Muscle layer of colon (tissue), 2 donors: Measurements from ENCODE around the gene SERGEF.

Experiments
- H3K27ac ChIP-seq: one replicate; pipeline ENCODE4 v1.7.0; 2013; ENCODE audit warnings: low read depth, mild to moderate bottlenecking, low read length, moderate library complexity
- H3K27me3 ChIP-seq, 2 donors: one replicate each; pipeline ENCODE4 v1.7.0; 2013; ENCODE audit warnings: low read length in 2 of 2, mild to moderate bottlenecking in 2 of 2; ENCODE audit not compliant: insufficient read depth in 2 of 2, control insufficient read depth in 1 of 2
- H3K36me3 ChIP-seq: one replicate; pipeline ENCODE4 v1.7.0; 2013; ENCODE audit warnings: mild to moderate bottlenecking, low read length; ENCODE audit not compliant: insufficient read depth
- H3K4me1 ChIP-seq: one replicate; pipeline ENCODE4 v1.7.0; 2013; ENCODE audit warnings: mild to moderate bottlenecking, low read length; ENCODE audit not compliant: insufficient read depth
- H3K4me3 ChIP-seq, 2 donors: one replicate each; pipeline ENCODE4 v1.7.0; 2013; ENCODE audit warnings: low read length in 2 of 2, low read depth in 1 of 2, mild to moderate bottlenecking in 1 of 2, moderate library complexity in 1 of 2
- H3K9ac ChIP-seq: one replicate; pipeline ENCODE4 v1.7.0; 2013; ENCODE audit warnings: low read length
- H3K9me3 ChIP-seq: one replicate; pipeline ENCODE4 v1.7.0; 2013; ENCODE audit warnings: mild to moderate bottlenecking, low read length
- donor health status: abdominal sarcoma.
- donor health status: Adenocarcinoma of cecum.

Gene SERGEF

GRCh38 chr11:17991783-17992433, 20.9 kb downstream of the SERGEF start:
- H3K9ac ChIP-seq: no peak overlapping the region
- no peak overlapping the region for H3K27ac ChIP-seq
- no peaks in the 10 kb centered on the region for H3K4me1 ChIP-seq
- H3K27me3 ChIP-seq: no peaks in the 10 kb centered on the region
- peaks cover 32% of the 10 kb centered on the region for H3K36me3 ChIP-seq
- H3K4me3 ChIP-seq: no peak overlapping the region
- no peaks in the 10 kb centered on the region for H3K9me3 ChIP-seq

GRCh38 chr11:17989306-17989705, 23.5 kb downstream of the SERGEF start:
- Histone ChIP-seq H3K27me3 (no peaks in the 10 kb centered on the region), H3K36me3 (peaks cover 28% of the 10 kb centered on the region), H3K4me3 (no peak overlapping the region), H3K4me1 (peaks cover 8% of the 10 kb centered on the region), H3K9ac (no peak overlapping the region), H3K27ac (no peak overlapping the region), H3K9me3 (no peaks in the 10 kb centered on the region)

DNA sequence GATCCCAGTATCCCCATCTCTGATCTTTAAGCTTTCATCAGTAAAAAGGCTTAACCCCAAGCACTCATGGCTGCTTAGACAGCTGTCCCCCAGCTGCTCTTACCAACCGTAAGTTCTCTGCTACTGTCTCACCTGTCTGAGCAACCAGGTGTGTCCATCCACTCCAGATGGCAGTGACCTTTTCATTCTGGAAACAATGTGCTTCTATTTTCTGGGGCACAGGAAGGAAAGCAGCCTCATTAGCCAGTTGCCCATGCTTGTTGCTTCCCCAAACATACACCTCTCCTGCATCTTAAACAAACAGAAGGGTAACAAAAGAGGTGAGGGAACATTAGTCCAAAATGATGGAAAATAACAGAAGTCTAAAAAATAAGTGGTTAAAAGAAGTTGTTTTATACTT, 24.4 kb downstream of the SERGEF start:
- Histone ChIP-seq H3K9me3 (no peaks in the 10 kb centered on the region), H3K9ac (no peak overlapping the region), H3K36me3 (peaks cover 28% of the 10 kb centered on the region), H3K4me1 (peaks cover 8% of the 10 kb centered on the region), H3K4me3 (no peak overlapping the region), H3K27me3 (no peaks in the 10 kb centered on the region), H3K27ac (no peak overlapping the region)

GRCh38 chr11:17987826-17988225, 25.0 kb downstream of the SERGEF start:
- no peak overlapping the region for H3K27ac ChIP-seq
- no peak overlapping the region for H3K9ac ChIP-seq
- H3K4me1 ChIP-seq: peaks cover 8% of the 10 kb centered on the region
- no peaks in the 10 kb centered on the region for H3K27me3 ChIP-seq
- no peaks in the 10 kb centered on the region for H3K9me3 ChIP-seq
- H3K4me3 ChIP-seq: no peak overlapping the region
- peaks cover 28% of the 10 kb centered on the region for H3K36me3 ChIP-seq

GRCh38 chr11:17986711-17987220, 26.1 kb downstream of the SERGEF start:
- Histone ChIP-seq H3K36me3 (peaks cover 28% of the 10 kb centered on the region), H3K9ac (no peak overlapping the region), H3K27me3 (no peaks in the 10 kb centered on the region), H3K9me3 (no peaks in the 10 kb centered on the region), H3K4me3 (no peak overlapping the region), H3K27ac (no peak overlapping the region), H3K4me1 (peaks cover 8% of the 10 kb centered on the region)

GRCh38 chr11:17986007-17986710, 26.7 kb downstream of the SERGEF start:
- Histone ChIP-seq H3K9ac (no peak overlapping the region), H3K27me3 (no peaks in the 10 kb centered on the region), H3K36me3 (peaks cover 28% of the 10 kb centered on the region), H3K27ac (no peak overlapping the region), H3K4me1 (peaks cover 8% of the 10 kb centered on the region), H3K9me3 (no peaks in the 10 kb centered on the region), H3K4me3 (no peak overlapping the region)

- no peaks in the 10 kb centered on the region for H3K27me3 ChIP-seq
- no peaks in the 10 kb centered on the region for H3K9me3 ChIP-seq
- no peak overlapping the region for H3K27ac ChIP-seq
- H3K9ac ChIP-seq: no peak overlapping the region
- peaks cover 28% of the 10 kb centered on the region for H3K36me3 ChIP-seq
- peaks cover 8% of the 10 kb centered on the region for H3K4me1 ChIP-seq
- H3K4me3 ChIP-seq: no peak overlapping the region
Observed at GRCh38 chr11:17985517-17985916, 27.3 kb downstream of the SERGEF start.

- H3K9me3 ChIP-seq: no peaks in the 10 kb centered on the region
- H3K27me3 ChIP-seq: no peaks in the 10 kb centered on the region
- H3K4me1 ChIP-seq: peaks cover 8% of the 10 kb centered on the region
- no peak overlapping the region for H3K9ac ChIP-seq
- peaks cover 27% of the 10 kb centered on the region for H3K36me3 ChIP-seq
- no peak overlapping the region for H3K27ac ChIP-seq
- no peak overlapping the region for H3K4me3 ChIP-seq
Observed at GRCh38 chr11:17983569-17983968, 29.3 kb downstream of the SERGEF start.

DNA sequence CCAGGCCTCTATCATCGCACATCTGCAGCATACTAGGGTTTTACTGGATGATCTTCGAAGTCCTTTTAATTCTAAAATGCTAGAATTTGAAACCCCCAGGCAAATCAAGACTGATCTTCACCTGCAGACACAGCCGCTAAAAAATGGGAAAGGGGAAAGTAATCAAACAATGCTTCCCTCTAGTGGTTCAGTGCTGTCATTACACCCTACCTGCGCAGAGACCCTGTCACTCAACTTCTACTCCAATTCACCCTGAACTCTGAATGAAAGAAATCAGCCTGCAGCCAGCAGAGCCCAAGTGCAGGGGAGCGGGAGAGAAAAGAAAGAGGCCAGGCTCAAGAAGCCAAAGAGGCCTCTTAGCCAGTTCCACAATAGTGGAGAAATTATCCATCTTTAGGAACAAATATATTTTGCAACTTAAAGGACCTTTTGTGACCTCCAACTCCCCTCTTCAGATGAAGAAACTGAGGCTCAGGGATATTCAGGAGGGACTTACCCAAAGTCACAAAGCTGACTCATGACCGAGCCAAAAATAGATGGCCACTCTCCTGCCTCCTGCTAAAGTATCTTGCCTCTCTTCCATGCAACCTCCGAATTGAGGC, 33.0 kb downstream of the SERGEF start:
- no peak overlapping the region for H3K9ac ChIP-seq
- no peak overlapping the region for H3K27ac ChIP-seq

DNA sequence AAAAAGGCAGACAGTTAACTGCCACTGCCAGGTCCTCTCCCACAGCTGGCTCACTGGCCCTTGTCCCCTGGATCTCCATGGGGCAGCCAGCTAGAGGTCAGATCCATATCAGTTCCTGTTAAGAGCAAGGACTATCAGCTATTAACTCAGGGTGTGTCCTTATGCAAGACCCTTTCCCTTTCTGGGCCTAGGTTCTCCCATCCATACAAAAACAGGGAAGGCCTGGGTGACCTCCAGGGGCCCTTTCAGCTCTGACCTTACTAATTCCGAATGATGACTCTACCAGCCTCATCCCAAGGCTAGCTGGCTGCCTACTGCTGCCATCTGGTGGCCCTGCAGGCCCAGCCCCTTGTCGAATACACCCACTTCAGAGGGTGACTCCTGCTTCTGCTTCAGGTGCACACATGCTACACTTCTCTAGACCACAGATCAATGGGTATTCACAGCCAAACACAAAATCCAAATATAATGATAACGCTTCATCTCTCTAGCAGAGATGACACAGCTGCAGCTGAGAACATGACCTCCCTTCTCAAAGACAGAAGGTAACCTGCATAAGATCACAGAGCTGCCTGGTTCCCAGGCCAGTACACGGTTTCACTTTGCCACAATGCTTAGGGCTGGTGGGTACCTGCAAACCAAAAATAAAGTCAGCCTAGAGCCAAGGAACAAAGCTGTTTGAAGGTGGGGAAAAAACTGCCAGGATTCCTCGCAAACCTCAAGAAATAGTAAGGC, 34.1 kb downstream of the SERGEF start:
- Histone ChIP-seq H3K27me3 (no peaks in the 10 kb centered on the region), H3K4me3 (no peak overlapping the region)

More for the DNA sequence above, 33.0 kb downstream of the SERGEF start:
- Histone ChIP-seq H3K4me3 (no peak overlapping the region), H3K4me1 (no peaks in the 10 kb centered on the region), H3K36me3 (peaks cover 9% of the 10 kb centered on the region), H3K27me3 (no peaks in the 10 kb centered on the region), H3K9me3 (no peaks in the 10 kb centered on the region)

DNA sequence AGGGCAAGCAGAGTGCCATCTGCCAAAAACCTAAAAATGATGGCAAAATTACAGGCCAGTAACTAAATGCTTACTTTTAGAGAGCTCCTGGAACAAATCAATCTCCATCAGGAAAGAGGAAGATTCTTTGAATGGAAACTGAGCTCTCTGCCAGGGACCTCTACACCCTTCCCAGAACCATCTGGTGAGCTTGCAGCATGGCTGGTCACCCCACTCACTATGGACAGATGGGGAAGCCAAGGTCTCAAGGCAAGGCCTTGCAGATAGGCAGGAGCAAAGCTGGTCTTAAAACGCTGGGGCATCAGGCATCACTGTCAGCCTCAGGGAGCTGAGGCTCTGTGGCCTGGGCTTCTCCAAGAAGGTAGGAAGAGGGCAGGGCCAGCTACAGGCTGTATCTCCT, 36.2 kb downstream of the SERGEF start:
- no peak overlapping the region for H3K27ac ChIP-seq
- H3K4me1 ChIP-seq: no peaks in the 10 kb centered on the region
- H3K36me3 ChIP-seq: peaks cover 13% of the 10 kb centered on the region
- H3K9me3 ChIP-seq: no peaks in the 10 kb centered on the region
- H3K9ac ChIP-seq: no peak overlapping the region
- no peaks in the 10 kb centered on the region for H3K27me3 ChIP-seq
- no peak overlapping the region for H3K4me3 ChIP-seq

More for the DNA sequence above, 34.1 kb downstream of the SERGEF start:
- Histone ChIP-seq H3K4me1 (no peaks in the 10 kb centered on the region), H3K27ac (no peak overlapping the region), H3K9ac (no peak overlapping the region), H3K36me3 (peaks cover 9% of the 10 kb centered on the region), H3K9me3 (no peaks in the 10 kb centered on the region)
